IgD-negative memory B cell (primary cell): ENCODE data around the gene DDX10. TPM values are rescaled to one million over a fixed set of nuclear protein-coding genes. Genes with fewer than 3 reads are reported as not detected.

Experiments used
- H3K27ac Mint-ChIP-seq, 3 donors: one replicate each; pipeline ENCODE4 v1.8.0; 2020 to 2022; ENCODE audit warnings: mild to moderate bottlenecking in 3 of 3, mixed read lengths in 3 of 3, moderate library complexity in 1 of 3
- H3K27me3 Mint-ChIP-seq: one replicate; pipeline ENCODE4 v1.8.0; 2021; ENCODE audit warnings: mixed read lengths
- H3K36me3 Mint-ChIP-seq: one replicate; pipeline ENCODE4 v1.8.0; 2020; ENCODE audit warnings: mild to moderate bottlenecking, mixed read lengths
- H3K4me1 Mint-ChIP-seq, 3 donors: one replicate each; pipeline ENCODE4 v1.8.0; 2020 to 2022; ENCODE audit warnings: mixed read lengths in 3 of 3, mild to moderate bottlenecking in 1 of 3
- H3K4me3 Mint-ChIP-seq, 4 donors: one replicate each; pipeline ENCODE4 v1.8.0; 2020 to 2022; ENCODE audit warnings: mild to moderate bottlenecking in 4 of 4, mixed read lengths in 4 of 4, moderate library complexity in 3 of 4
- H3K9me3 Mint-ChIP-seq, 3 donors: one replicate each; pipeline ENCODE4 v1.8.0; 2020 to 2021; ENCODE audit warnings: mixed read lengths in 3 of 3, mild to moderate bottlenecking in 1 of 3
- polyA plus RNA-seq: library from polyadenylated mRNA; unstranded; fragments of 300-500 nt; fragmentation: Illumina TruSeq; gene quantifications from one replicate; pipeline ENCODE4 v1.2.3, GENCODE V29; 2021

DDX10 gene
- polyA plus RNA-seq, 1 donor from 2014 or later, result 19.5 TPM

DNA sequence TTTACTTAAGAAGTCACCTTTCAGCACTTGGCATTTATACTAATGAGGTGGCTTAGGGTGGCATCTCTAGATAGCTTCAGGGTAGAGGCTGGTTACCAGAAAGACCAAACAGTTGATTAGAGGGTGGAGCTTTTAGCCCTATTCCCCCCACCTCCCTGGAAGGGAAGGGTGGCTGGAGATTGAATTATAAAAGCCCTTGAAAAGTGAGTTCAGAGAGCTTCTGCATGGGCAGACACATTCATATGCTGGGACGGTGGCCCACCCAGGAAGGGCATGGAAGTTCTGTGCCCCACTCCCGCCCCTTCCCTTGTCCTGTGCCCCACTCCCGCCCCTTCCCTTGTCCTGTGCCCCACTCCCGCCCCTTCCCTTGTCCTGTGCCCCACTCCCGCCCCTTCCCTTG, 244.2 kb downstream of the DDX10 start:
- H3K27ac Mint-ChIP-seq, result no peak overlapping the region
- no peak overlapping the region for H3K4me3 Mint-ChIP-seq
- H3K4me1 Mint-ChIP-seq, result peaks cover 0 to 3% (median 0%) of the 10 kb centered on the region in 3 donors
- H3K9me3 Mint-ChIP-seq, result no peaks in the 10 kb centered on the region
- peaks cover 5% of the 10 kb centered on the region for H3K36me3 Mint-ChIP-seq
- H3K27me3 Mint-ChIP-seq, result no peaks in the 10 kb centered on the region

DNA sequence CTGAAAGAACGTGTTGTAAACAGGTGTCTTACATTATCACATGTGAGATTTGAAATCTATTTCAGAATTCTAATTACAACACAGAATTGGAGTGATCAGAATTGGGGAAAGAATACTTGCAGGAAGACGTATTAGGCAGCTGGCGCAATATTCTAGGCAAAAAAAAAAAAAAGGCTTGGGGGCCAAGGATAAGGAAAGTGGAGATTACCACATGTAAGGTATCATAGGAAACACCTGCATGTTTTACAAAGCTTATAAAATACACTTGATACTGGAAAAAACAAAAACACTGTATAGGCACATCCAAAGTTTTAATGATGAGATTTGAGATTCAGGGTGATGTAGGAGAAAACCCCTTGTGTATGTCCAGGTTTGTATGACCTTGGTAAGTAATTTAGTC, 245.1 kb downstream of the DDX10 start:
- Mint-ChIP-seq H3K9me3 (no peaks in the 10 kb centered on the region), H3K36me3 (peaks cover 8% of the 10 kb centered on the region), H3K27ac (no peak overlapping the region), H3K4me3 (no peak overlapping the region), H3K4me1 (peaks cover 0 to 3% (median 0%) of the 10 kb centered on the region in 3 donors), H3K27me3 (no peaks in the 10 kb centered on the region)

DNA sequence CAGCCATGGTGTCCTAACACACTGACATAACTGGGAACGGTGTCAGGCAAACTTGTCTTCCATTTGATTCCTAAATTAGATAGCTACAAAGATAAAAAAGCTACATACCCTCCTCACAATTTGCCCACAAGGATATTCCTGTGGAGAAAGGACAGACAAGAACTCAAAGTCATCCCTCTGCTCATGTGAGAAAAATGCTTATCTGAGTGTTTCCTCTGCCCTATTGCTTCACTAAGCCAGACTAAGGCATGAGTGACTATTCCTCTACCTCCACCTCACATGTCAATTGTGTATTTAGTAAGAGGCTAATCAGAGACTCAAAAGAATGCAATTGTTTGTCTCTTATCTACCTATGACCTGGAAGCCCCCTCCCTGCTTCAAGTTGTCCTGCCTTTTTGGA, 247.7 kb downstream of the DDX10 start:
- Mint-ChIP-seq H3K4me1 (peaks cover 0 to 2% (median 0%) of the 10 kb centered on the region in 3 donors), H3K9me3 (no peaks in the 10 kb centered on the region), H3K36me3 (peaks cover 14% of the 10 kb centered on the region), H3K4me3 (no peak overlapping the region), H3K27ac (no peak overlapping the region), H3K27me3 (no peaks in the 10 kb centered on the region)

DNA sequence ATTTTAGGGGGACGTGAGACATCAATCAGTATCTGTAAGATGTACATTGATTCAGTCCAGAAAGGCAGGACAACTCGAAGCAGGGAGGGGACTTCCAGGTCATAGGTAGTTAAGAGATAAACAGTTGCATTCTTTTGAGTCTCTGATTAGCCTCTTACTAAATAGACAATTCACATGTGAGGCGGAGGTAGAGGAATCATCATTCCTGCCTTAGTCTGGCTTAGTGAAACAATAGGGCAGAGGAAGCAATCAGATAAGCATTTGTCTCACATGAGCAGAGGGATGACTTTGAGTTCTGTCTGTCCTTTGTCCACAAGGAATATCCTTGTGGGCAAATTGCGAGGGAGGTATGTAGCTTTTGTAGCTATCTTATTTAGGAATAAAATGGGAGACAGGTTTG, 248.3 kb downstream of the DDX10 start:
- Mint-ChIP-seq H3K9me3 (no peaks in the 10 kb centered on the region), H3K36me3 (peaks cover 14% of the 10 kb centered on the region)

DNA sequence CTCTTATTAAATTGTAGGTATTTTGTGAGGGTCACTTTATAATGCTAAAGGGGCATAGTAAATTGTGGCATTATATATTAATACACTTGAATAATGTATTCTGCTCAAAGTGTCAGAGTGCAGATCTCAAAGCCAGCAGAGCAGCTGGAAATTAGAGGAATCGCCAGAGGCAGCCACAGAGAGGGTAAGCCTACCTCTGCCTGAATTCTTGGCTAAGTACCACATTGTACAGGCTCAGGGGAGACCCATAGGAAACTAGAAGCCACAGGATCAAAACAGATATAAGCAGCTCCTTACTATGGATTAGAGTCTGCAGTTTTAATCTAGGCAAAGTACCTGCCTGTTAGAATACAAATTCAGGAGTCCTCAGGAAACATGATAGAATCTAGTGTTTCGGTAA, 249.3 kb downstream of the DDX10 start:
- H3K4me3 Mint-ChIP-seq, result no peak overlapping the region
- H3K4me1 Mint-ChIP-seq, result peaks cover 0 to 2% (median 0%) of the 10 kb centered on the region in 3 donors
- H3K36me3 Mint-ChIP-seq, result peaks cover 16% of the 10 kb centered on the region
- H3K27ac Mint-ChIP-seq, result no peak overlapping the region
- peaks cover 0 to 2% (median 0%) of the 10 kb centered on the region in 3 donors for H3K9me3 Mint-ChIP-seq
- no peaks in the 10 kb centered on the region for H3K27me3 Mint-ChIP-seq

More for the DNA sequence above, 248.3 kb downstream of the DDX10 start:
- no peak overlapping the region for H3K4me3 Mint-ChIP-seq
- peaks cover 0 to 2% (median 0%) of the 10 kb centered on the region in 3 donors for H3K4me1 Mint-ChIP-seq
- H3K27me3 Mint-ChIP-seq, result no peaks in the 10 kb centered on the region
- no peak overlapping the region for H3K27ac Mint-ChIP-seq

DNA sequence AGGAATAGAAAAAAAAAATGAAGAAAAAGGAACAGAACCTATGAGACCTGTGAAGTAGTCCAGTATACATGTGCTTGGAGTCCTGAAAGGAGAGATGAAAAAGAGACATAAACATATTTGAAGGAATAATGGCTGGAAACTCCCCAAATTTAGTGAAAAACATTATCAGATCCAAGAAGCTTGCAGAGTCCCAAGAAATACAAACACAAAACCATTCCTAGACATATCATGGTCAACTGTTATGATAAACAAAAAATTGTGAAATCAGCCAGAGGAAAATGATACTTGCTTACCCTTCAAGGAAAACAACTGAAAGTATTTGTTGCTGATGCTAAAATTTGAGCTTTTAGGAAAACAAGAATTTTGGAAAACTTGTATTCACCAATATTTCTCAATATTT, 250.1 kb downstream of the DDX10 start:
- no peaks in the 10 kb centered on the region for H3K27me3 Mint-ChIP-seq
- no peak overlapping the region for H3K27ac Mint-ChIP-seq
- no peak overlapping the region for H3K4me3 Mint-ChIP-seq
- peaks cover 14% of the 10 kb centered on the region for H3K36me3 Mint-ChIP-seq
- H3K4me1 Mint-ChIP-seq, result peaks cover 0 to 2% (median 0%) of the 10 kb centered on the region in 3 donors
- peaks cover 0 to 2% (median 0%) of the 10 kb centered on the region in 3 donors for H3K9me3 Mint-ChIP-seq

DNA sequence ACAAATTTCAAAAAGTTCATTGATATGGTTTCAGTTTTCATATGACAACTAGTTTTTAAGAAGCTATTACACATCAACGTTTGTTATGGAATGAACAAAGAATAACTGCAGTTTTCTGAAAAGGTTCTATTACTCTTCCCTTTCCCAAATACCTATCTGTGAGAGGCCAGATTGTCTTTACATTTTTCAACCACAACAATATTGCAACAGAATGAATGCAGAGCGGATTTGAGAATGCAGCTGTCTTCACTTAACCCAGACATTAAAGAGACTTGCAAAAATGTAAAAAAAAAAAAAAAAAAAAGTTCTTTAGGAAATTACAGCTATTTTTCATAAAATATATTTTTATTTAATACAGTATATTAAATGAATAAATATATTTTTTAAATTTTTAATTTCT, 250.8 kb downstream of the DDX10 start:
- Mint-ChIP-seq H3K27ac (no peak overlapping the region), H3K4me1 (no peaks in the 10 kb centered on the region), H3K27me3 (no peaks in the 10 kb centered on the region), H3K9me3 (peaks cover 0 to 2% (median 0%) of the 10 kb centered on the region in 3 donors), H3K36me3 (peaks cover 13% of the 10 kb centered on the region), H3K4me3 (no peak overlapping the region)

DNA sequence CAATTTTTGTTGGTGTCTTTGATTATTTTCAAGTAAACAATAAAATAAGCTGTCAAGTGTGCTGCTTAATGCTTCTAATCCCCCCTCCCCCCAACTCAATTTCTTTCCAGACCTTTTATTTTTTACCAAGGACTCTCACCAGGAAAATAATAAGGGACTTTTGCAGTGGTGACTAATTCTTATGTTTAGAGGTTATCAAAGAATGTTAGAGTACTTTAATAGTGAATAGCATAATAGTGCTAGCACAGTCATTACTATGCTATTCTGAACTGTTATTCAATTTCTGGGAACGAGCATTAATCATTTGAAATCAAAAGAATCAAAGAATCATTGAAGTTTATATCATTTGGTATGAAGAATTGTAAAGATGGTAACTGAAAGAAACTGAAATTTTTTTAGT, 251.4 kb downstream of the DDX10 start:
- Mint-ChIP-seq H3K27me3 (no peaks in the 10 kb centered on the region), H3K4me3 (no peak overlapping the region), H3K4me1 (no peaks in the 10 kb centered on the region), H3K27ac (no peak overlapping the region), H3K36me3 (peaks cover 13% of the 10 kb centered on the region), H3K9me3 (peaks cover 0 to 2% (median 0%) of the 10 kb centered on the region in 3 donors)

DNA sequence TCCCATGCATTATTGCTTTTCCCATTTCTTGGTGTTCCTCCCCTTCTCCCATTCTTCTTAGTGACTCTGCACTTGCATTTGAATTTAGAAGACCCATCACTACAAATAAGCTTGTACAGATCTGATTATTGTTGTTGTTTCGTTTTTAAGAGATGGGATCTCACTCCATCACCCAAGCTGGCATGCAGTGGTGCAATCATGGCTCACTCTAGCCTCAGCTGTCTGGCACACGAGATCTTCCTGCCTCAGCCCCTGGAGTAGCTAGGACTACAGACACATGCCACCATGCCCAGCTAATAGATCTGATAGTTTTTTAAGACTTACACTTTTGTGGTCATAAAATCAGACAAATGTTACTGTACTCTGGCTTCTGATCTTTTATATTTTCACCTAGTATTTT, 252.1 kb downstream of the DDX10 start:
- Mint-ChIP-seq H3K36me3 (peaks cover 13% of the 10 kb centered on the region), H3K4me3 (no peak overlapping the region), H3K9me3 (peaks cover 0 to 2% (median 0%) of the 10 kb centered on the region in 3 donors), H3K4me1 (no peaks in the 10 kb centered on the region), H3K27ac (no peak overlapping the region), H3K27me3 (no peaks in the 10 kb centered on the region)

DNA sequence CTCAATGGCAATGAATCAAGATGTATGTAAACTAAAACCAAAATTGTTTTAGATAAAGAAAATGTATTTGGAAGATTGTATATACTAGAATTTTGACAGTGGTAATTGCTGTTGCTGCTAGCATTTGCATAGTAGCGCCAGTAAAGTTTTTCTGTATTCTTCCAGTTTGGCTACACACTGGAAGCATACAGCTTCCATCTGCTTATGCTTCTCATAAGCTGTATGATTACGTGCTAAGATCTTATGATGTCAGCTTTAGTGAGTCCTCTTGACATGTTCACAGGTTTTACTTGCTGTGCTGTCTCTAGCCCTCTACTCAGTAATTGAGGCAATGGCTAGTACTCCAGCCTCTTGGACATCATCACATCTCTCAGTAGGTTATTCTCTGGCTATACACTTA, 256.3 kb downstream of the DDX10 start:
- Mint-ChIP-seq H3K9me3 (peaks cover 0 to 2% (median 0%) of the 10 kb centered on the region in 3 donors), H3K4me3 (no peak overlapping the region), H3K36me3 (peaks cover 12% of the 10 kb centered on the region), H3K4me1 (no peaks in the 10 kb centered on the region), H3K27ac (no peak overlapping the region), H3K27me3 (no peaks in the 10 kb centered on the region)

DNA sequence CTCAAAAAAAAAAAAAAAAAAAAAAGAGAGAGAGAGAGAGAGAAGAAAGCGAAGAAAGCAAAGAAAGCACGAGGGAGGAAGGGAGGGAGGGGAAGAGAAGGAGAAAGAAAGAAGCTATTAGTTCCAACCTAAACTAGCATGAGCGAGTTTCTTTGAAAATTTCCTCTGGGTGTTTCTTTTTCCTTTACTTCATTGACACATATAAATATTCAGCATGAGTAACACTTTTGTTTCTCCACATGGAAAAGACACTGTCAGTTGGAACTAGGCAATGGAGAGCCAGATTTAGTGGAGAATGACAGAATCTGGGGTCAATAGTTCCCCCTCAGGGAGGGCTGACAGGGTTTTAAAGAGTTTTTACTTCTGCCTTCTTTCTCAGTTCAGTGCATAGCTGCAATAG, 257.4 kb downstream of the DDX10 start:
- Mint-ChIP-seq H3K9me3 (peaks cover 0 to 2% (median 0%) of the 10 kb centered on the region in 3 donors), H3K36me3 (peaks cover 7% of the 10 kb centered on the region), H3K27me3 (no peaks in the 10 kb centered on the region), H3K4me3 (no peak overlapping the region), H3K4me1 (no peaks in the 10 kb centered on the region), H3K27ac (no peak overlapping the region)

DNA sequence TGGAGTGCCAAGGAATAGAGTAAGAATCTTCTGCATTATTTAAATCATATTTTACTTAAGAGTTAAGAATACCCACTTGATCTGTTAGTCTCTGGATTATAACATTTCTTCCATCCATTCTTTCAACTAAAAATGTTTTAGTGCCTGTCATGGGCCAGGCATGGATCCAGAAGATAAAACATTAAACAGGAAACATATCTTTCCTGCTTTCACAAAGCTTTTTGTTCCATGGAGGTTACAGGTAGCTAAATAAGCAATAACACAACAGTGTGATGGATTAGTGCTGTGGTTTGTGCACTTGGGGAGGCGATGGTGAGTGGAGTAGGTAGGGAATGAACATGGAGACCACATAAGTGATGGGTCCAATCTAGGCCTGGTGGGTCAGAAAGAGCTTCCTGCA, 258.5 kb downstream of the DDX10 start:
- no peak overlapping the region for H3K4me3 Mint-ChIP-seq
- no peaks in the 10 kb centered on the region for H3K4me1 Mint-ChIP-seq
- H3K36me3 Mint-ChIP-seq, result peaks cover 7% of the 10 kb centered on the region
- H3K27ac Mint-ChIP-seq, result no peak overlapping the region
- peaks cover 0 to 2% (median 0%) of the 10 kb centered on the region in 3 donors for H3K9me3 Mint-ChIP-seq
- H3K27me3 Mint-ChIP-seq, result no peaks in the 10 kb centered on the region

DNA sequence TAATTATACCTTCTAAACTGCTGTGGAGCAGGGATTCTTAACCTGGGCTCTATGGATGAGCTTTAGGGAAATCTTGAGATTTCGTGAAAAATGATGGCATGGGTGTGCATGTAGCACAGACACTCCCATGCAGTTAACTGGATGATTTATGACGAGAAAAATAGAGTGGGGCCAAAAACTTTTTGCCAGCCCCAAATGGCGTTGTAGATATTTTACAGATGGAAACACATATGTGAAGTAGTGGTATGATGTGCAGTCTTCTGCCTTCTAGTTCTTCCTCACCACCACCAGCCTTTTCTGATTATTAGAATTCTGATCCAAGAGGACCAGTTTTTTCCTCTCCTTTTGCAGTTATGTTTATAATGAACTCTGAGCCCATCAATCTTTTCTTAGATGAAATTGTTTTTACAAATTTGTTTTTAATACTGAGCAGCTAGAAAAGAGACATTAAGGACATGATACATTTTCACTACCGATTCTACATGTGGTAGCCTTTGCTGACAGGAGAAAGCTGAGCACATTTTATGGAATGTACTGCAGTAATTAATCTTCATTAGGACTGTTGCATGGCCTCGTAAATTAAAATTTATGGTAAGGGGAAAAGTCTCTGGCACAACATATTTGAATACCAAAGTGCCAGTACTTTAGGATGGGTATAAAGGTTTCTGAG, 261.4 kb downstream of the DDX10 start:
- Mint-ChIP-seq H3K4me3 (no peak overlapping the region), H3K27ac (no peak overlapping the region), H3K4me1 (no peaks in the 10 kb centered on the region), H3K36me3 (peaks cover 9% of the 10 kb centered on the region), H3K27me3 (no peaks in the 10 kb centered on the region), H3K9me3 (no peaks in the 10 kb centered on the region)

DNA sequence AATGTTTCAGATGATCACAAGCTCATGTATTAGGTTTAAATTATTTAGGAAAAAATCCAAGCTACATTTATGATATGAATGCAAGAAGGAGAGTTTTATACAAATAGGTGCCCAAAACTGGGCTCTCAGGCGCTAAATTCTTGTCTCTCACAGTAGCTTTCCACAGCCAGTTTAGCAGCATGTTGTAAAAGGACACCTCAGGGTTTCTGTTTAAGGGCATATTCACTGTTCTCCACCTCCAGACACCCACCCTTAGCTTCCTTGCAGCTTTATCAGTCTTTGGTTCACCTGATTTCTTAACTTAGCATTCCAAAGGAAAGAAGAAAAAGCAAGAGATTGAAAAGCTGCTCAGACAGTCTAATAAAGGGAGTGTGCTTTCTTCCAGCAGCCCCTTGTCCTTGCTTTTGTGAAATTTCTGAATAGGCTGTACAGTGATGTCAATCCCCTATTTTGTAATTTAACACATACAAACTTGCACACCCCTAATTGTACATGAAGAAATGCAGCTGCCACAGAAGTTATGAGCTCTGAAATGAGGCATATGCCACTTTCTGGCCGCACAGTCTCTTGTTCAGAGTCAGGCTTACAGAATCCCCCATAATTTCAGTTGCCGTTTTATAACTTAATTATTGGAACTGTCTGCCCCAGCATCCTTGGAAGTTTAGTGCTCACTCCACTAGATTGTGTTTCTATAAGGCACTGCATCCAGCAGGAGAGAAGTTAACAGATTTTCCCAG, 262.1 kb downstream of the DDX10 start:
- Mint-ChIP-seq H3K36me3 (peaks cover 9% of the 10 kb centered on the region), H3K9me3 (no peaks in the 10 kb centered on the region), H3K27me3 (no peaks in the 10 kb centered on the region), H3K27ac (no peak overlapping the region), H3K4me1 (no peaks in the 10 kb centered on the region), H3K4me3 (no peak overlapping the region)

DNA sequence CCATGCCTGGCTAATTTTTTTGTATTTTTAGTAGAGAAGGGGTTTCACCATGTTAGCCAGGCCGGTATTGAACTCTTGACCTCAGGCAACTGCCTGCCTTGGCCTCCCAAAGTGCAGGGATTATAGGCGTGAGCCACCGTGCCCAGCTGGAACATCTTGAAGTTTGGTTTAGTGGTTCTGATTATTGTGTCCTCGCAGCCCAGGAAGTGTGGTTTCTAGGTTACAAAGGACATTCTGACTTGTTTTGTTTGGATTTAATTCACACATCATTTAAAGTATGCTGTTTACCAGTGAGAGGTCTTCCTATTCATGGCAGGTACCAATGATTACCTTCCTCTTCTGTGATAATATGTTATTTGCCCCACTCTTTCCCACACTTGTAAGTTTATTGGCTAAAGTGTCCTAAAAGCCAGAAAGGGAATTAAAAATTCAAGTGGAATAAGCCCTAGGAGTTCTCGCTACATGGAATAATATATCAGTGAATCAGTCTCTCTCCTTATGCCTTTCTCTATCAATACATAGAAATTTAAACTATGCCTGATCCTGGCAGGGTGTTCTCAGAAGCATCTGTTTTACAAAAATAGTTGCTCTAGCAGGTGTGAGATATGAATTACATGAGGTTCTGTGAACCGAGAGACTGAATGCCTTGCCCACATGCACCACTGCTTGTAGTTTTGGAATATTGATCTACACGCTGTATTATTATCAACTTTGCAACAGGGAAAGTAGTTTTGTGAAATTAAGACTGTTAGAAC, 263.1 kb downstream of the DDX10 start:
- no peaks in the 10 kb centered on the region for H3K27me3 Mint-ChIP-seq
- H3K4me1 Mint-ChIP-seq, result no peaks in the 10 kb centered on the region
- H3K27ac Mint-ChIP-seq, result no peak overlapping the region
- no peak overlapping the region for H3K4me3 Mint-ChIP-seq
- H3K9me3 Mint-ChIP-seq, result peaks cover 0 to 3% (median 0%) of the 10 kb centered on the region in 3 donors
- peaks cover 11% of the 10 kb centered on the region for H3K36me3 Mint-ChIP-seq
